GM19372 (cell line): Measurements from ENCODE around the gene COLQ.
"Not testable (repeated sequence)": the region's sequence is repeated elsewhere in the genome, so short reads cannot be mapped to it uniquely, and the experiment has no call there.

ENCODE experiments used
- ATAC-seq: cut with Tn5 transposase; IDR thresholded peaks from one replicate; pipeline ENCODE4 v1.9.1; 2021; ENCODE audit warnings: mild to moderate bottlenecking, low read depth, moderate library complexity; ENCODE audit not compliant: unreplicated experiment

COLQ gene

GRCh38 chr3:15431256-15431837 is 90.2 kb downstream of the COLQ start:
- ATAC-seq = no peak

GRCh38 chr3:15430624-15431023 is 90.9 kb downstream of the COLQ start:
- no peak for ATAC-seq

GRCh38 chr3:15429080-15429479 is 92.4 kb downstream of the COLQ start:
- no peak for ATAC-seq

GRCh38 chr3:15428539-15428938 is 93.0 kb downstream of the COLQ start:
- no peak for ATAC-seq

- ATAC-seq = no peak
These were observed 93.5 kb downstream of the COLQ start for GRCh38 chr3:15427981-15428380.

- ATAC-seq = peak; percentile 95
These were observed 94.2 kb downstream of the COLQ start, which contains the start of the genes EAF1 and METTL6 for GRCh38 chr3:15427182-15427880. Gene EAF1 (plus strand): TSS chr3:15427598. CDS start chr3:15427780, 182 bp downstream. Gene METTL6 (minus strand): TSS chr3:15427544. CDS start chr3:15426511, 1,033 bp downstream.

GRCh38 chr3:15426579-15427118 is 94.9 kb downstream of the COLQ start:
- ATAC-seq = no peak

GRCh38 chr3:15420871-15421270 is 100.6 kb downstream of the COLQ start:
- no peak for ATAC-seq

GRCh38 chr3:15410966-15411365 is 110.5 kb downstream of the COLQ start:
- ATAC-seq = not testable (repeated sequence)

GRCh38 chr3:15409774-15410173 is 111.7 kb downstream of the COLQ start:
- ATAC-seq = no peak

GRCh38 chr3:15409239-15409638 is 112.3 kb downstream of the COLQ start:
- no peak for ATAC-seq

GRCh38 chr3:15405448-15406050 is 116.0 kb downstream of the COLQ start:
- no peak for ATAC-seq

GRCh38 chr3:15404767-15405166 is 116.7 kb downstream of the COLQ start:
- no peak for ATAC-seq

- no peak for ATAC-seq
These were observed 117.5 kb downstream of the COLQ start for GRCh38 chr3:15403965-15404364.

GRCh38 chr3:15403495-15403894 is 118.0 kb downstream of the COLQ start:
- ATAC-seq = no peak

- no peak for ATAC-seq
These were observed 119.6 kb downstream of the COLQ start for GRCh38 chr3:15401936-15402335.
